DOHH2 (cell line): ENCODE data around the gene PAQR8.

Experiments
- CTCF ChIP-seq: fragments of 200-600 bp; sonication (generic); IDR thresholded peaks from one replicate; pipeline ENCODE4 v1.5.1; 2014; ENCODE audit warnings: antibody characterized with exemption, mild to moderate bottlenecking, low read depth, low read length; ENCODE audit not compliant: poor library complexity, severe bottlenecking
- EZH2phosphoT487 ChIP-seq: fragments of 200-600 bp; sonication (generic); IDR thresholded peaks from 2 replicates; pipeline ENCODE4 v1.6.1; 2017; ENCODE audit warnings: borderline replicate concordance, mild to moderate bottlenecking, antibody characterized with exemption, low read length, moderate library complexity, mixed read lengths

GRCh38 chr6:52384145-52384766, 22.3 kb downstream of the PAQR8 start:
- TF ChIP-seq CTCF (no peak), EZH2phosphoT487 (no peak)
